HUES6 (cell line): Measurements from ENCODE around the gene PLIN5.

Experiments used
- H3K27ac ChIP-seq: 2 replicates; pipeline ENCODE4 v1.7.0; 2013; ENCODE audit warnings: low read depth, mild to moderate bottlenecking, low read length, inconsistent platforms
- H3K27me3 ChIP-seq: 2 replicates; pipeline ENCODE4 v1.6.1; 2013; ENCODE audit warnings: low read length; ENCODE audit not compliant: control insufficient read depth, insufficient read depth
- H3K36me3 ChIP-seq: 2 replicates; pipeline ENCODE4 v1.6.1; 2013; ENCODE audit warnings: low read length; ENCODE audit not compliant: control insufficient read depth, insufficient read depth
- H3K4me1 ChIP-seq: 2 replicates; pipeline ENCODE4 v1.6.1; 2013; ENCODE audit warnings: low read length; ENCODE audit not compliant: control insufficient read depth, insufficient read depth
- H3K4me3 ChIP-seq: 2 replicates; pipeline ENCODE4 v1.5.1; 2013; ENCODE audit warnings: low read depth, low read length
- H3K9ac ChIP-seq: one replicate; pipeline ENCODE4 v1.6.1; 2013; ENCODE audit warnings: mild to moderate bottlenecking, low read length
- H3K9me3 ChIP-seq: 2 replicates; pipeline ENCODE4 v1.6.1; 2013; ENCODE audit warnings: low read depth, low read length; ENCODE audit not compliant: control insufficient read depth, insufficient read depth

Gene PLIN5

DNA sequence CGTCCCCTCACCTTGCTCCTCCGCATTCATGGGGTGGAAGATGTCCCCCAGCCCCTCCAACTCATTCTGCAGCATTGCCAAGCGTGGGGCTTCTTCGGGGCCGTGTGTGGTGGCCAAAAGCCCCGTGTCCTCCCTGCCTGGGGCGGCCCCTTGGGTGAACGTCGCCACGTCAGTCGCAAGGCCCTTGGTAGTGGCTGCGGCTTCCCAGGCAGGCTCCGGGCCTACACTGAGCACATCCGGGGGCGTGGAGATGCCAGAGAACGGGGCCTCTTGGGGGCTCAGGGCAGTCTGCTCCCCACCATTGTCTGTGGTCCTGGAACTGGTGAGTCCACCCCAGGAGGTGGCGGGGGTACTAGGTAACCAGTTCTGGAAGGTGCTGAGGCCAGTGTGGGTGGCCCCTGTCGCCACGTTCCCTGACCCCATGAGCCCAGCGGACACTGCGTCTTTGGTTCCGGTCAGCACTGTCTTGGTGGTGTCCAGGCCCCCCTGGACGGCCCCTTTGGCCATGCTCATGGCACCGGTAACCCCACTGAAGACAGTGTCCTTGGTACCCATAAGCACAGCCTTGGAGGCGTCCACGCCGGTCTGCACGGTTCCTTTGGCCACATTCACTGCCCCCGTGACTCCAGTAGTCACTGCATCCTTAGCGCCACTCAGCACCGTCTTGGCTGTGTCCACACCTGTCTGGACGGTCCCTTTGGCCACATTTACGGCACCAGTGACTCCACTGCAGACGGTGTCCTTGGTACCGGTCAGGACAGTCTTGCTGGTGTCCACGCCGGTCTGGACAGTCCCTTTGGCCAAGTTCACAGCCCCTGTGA lies 24.4 kb downstream of the PLIN5 start:
- H3K27me3 ChIP-seq: peaks cover 39% of the 10 kb centered on the region
- H3K4me1 ChIP-seq: no peaks in the 10 kb centered on the region
- no peak overlapping the region for H3K27ac ChIP-seq
- no peak overlapping the region for H3K4me3 ChIP-seq
- no peak overlapping the region for H3K9ac ChIP-seq
- no peaks in the 10 kb centered on the region for H3K9me3 ChIP-seq
- peaks cover 9% of the 10 kb centered on the region for H3K36me3 ChIP-seq

DNA sequence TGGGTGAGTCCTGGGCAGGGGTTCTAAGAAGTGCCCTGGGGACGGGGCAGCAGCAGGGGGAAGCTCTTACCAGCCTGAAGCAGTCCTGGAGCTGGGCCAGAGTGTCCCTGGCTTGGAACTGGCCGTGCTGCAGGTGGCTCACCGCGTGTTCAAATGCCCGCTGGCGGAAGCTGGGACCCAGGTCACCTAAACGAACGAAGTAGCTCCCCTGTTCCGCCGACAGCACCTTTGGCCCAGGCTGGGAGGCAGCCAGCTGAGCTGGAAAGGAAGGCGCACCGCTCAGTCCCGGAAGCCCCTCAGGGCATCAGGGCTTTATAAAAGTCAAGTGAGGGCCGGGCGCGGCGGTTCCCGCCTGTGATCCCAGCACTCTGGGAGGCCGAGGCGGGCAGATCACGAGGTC lies 26.3 kb downstream of the PLIN5 start:
- Histone ChIP-seq H3K27ac (no peak overlapping the region), H3K9me3 (no peaks in the 10 kb centered on the region), H3K36me3 (peaks cover 27% of the 10 kb centered on the region), H3K4me3 (no peak overlapping the region), H3K9ac (no peak overlapping the region), H3K27me3 (peaks cover 34% of the 10 kb centered on the region), H3K4me1 (no peaks in the 10 kb centered on the region)

DNA sequence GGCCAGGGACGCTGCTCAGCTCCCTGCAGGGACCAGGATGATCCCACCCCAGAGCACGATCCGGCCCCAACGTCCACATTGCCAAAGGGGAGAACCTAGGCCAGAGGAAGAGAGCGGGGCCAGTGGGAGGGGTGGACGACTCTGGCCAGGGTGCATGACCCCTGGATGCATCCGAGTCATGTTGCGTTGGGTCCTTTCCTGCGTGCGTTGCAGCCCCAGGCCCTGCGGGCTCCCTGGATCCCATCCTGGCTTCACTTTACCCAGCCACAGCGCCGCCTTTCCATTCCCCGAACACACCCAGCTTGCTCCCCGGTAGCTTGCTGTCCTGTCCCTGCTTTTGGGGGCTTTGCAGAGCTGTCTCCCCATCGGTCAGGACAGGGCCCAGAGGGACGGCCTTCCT lies 27.2 kb downstream of the PLIN5 start:
- H3K9ac ChIP-seq: no peak overlapping the region
- H3K4me3 ChIP-seq: no peak overlapping the region
- H3K9me3 ChIP-seq: no peaks in the 10 kb centered on the region
- H3K4me1 ChIP-seq: no peaks in the 10 kb centered on the region
- H3K27me3 ChIP-seq: peaks cover 25% of the 10 kb centered on the region
- no peak overlapping the region for H3K27ac ChIP-seq
- H3K36me3 ChIP-seq: peaks cover 34% of the 10 kb centered on the region

DNA sequence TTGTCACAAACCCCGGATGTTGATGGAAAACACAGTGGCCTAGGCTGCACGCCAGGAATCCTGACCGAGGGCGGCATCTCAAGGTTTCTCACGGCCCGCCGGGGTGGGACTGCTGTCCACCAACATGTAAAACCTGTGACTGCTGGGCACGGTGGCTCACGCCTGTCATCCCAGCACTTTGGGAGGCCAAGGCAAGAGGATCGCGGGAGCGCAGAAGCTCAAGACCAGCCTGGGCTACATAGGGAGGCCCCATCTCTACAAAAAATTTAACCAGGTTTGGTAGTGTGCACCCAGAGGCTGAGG lies 27.9 kb downstream of the PLIN5 start:
- Histone ChIP-seq H3K4me1 (no peaks in the 10 kb centered on the region), H3K36me3 (peaks cover 41% of the 10 kb centered on the region), H3K27ac (no peak overlapping the region), H3K9ac (no peak overlapping the region), H3K27me3 (peaks cover 19% of the 10 kb centered on the region), H3K9me3 (no peaks in the 10 kb centered on the region), H3K4me3 (no peak overlapping the region)

DNA sequence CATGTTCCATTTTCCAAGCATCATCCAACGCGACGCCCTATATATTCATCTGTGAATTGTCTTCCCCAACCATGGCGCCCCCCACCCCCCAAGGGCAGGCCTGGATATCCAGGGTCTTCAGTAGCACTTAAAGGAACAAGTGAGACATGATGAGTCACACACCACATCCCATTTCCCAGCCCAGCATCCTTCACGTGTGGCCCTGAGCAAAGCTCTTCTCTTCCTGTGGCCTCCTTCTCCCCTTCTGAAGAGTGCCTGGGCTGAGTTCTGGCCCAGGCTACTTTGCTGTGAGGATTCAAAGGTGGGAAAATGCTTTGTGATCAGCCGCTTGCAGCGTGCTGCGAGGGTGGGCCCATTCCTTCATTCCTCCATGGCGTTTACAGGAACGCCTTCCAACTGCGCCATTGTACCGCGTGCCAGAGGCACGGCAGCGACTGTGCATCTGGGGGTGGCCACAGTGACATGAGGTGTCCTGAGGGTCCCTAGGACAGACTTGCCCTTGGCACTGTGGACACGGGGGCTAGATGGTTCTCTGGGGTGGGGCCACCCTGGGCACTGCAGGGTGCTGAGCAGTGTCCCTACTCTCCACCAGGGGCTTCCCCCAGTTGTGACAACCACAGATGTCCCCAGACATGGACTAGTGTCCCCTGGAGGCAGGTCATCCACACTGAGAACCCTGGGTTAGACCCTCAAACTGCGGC lies 28.4 kb downstream of the PLIN5 start:
- Histone ChIP-seq H3K4me1 (no peaks in the 10 kb centered on the region), H3K9me3 (no peaks in the 10 kb centered on the region), H3K9ac (peak overlapping the region; percentile 24), H3K27me3 (peaks cover 14% of the 10 kb centered on the region), H3K36me3 (peaks cover 46% of the 10 kb centered on the region), H3K27ac (no peak overlapping the region), H3K4me3 (no peak overlapping the region)

DNA sequence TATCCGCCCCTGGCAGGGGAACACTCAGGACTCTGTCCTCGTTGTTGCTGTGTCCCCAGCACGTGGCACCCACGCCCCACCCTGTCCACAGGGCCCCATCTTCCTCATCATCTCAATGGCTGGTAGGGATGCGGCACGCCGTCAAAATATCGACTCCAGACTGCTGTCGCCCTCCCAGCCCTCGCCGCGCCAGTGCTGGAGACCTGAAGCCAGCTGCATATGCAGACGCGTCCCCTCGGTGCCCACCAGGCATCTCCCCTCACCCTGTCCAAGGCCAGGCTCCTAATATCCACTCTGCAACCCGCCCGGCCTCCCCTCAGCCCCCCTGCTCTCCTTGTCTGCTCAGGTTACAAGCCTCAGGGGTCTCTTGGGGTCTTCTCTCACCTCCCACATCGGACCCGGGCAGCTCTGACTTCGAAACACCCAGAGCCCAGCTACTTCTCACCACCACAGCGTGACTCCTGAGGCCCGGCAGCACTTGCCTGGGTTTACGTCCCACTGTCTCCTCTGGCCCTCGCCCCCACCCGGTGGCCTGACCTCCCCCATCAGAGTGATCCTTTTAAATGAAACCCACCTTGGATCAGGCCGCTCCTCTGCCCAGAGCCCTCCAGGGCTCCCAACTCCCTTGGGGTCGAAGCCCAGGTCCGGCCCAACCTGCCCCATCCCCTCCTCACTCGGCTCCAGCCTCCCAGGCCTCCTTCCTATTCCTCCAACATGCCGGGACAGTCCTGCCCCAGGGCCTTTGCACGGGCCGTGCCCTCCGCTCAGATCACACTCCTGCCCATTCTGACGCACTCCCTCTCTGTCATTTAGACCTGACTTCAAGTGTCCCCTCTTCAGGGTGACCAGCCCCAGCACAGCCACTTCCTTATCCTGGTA lies 29.2 kb downstream of the PLIN5 start:
- no peak overlapping the region for H3K9ac ChIP-seq
- H3K9me3 ChIP-seq: no peaks in the 10 kb centered on the region
- H3K4me1 ChIP-seq: no peaks in the 10 kb centered on the region
- no peak overlapping the region for H3K4me3 ChIP-seq
- H3K27ac ChIP-seq: no peak overlapping the region
- peaks cover 6% of the 10 kb centered on the region for H3K27me3 ChIP-seq
- H3K36me3 ChIP-seq: peaks cover 54% of the 10 kb centered on the region

DNA sequence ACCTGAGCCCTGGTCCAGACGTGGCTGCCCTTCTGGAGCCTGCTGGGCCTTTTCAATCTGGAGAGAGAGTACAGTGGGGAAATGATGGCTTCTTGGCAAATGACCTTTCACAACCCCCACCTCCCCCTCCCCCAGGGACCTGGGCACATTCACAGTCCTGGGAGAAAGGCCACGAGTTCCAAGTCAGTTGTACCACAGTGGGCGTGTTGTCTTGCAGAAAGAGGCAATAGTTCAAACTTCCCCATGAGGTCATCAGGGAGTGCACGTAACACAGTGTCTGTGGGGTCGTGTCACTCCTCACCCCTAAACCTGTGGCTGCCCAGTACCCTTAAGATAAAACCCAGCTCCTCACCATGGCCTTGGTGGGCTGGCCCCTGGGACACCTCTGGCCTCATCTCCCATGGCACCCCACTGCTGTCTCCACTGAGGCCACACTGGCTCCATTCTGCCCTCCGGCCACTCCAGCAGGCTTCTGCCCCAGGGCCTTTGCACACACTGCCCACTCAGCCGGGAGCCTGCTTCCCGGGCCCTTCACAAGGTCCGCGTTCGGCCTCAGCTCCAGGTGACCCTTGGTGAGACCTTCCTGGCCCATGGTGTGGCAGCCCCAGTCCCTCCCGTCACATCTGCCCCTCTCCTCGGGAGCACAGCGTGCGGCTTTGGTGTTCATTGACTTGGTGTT lies 30.0 kb downstream of the PLIN5 start:
- Histone ChIP-seq H3K27me3 (no peaks in the 10 kb centered on the region), H3K4me3 (no peak overlapping the region), H3K9me3 (no peaks in the 10 kb centered on the region), H3K36me3 (peaks cover 61% of the 10 kb centered on the region), H3K27ac (no peak overlapping the region), H3K4me1 (no peaks in the 10 kb centered on the region), H3K9ac (no peak overlapping the region)

DNA sequence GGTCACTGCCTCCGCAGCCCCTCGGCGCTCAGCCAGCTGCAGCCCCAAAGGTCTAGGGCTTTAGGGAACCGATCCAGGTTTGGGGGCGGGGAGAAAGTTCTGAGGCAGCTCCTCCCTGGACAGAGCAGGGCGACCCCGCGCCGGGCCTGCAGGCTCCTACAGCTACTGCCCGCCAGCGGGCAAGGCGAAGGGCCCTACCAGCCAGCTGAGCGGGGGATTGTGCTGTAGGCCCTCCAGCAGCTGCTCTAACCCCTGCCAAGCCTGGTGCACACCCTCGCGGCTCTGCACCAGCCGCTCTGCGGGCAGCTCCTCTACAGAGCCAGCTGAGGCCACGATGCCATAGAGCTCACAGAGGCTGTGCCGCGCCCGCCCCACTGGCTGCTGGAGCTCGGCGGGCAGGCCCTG lies 30.7 kb downstream of the PLIN5 start:
- H3K36me3 ChIP-seq: peaks cover 67% of the 10 kb centered on the region
- no peak overlapping the region for H3K27ac ChIP-seq
- H3K9me3 ChIP-seq: no peaks in the 10 kb centered on the region
- no peak overlapping the region for H3K9ac ChIP-seq
- H3K4me1 ChIP-seq: no peaks in the 10 kb centered on the region
- H3K4me3 ChIP-seq: no peak overlapping the region
- no peaks in the 10 kb centered on the region for H3K27me3 ChIP-seq

DNA sequence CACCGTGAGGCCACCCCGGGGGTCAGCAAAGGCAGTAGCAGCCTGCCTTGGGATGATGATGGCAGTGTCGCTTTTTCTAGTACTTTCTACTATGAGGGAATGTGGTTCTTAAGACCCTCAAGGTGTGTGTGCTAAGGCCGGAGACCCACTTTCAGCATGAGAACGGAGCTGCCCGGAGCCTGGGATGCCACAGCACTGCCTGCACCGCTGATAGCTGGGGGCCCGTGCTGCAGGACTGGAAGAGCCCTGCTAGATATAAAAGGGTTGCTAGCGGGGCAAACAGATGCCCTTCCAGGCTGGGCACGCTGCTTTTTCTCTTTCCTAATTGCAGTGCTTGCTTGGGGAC lies 31.2 kb downstream of the PLIN5 start:
- H3K36me3 ChIP-seq: peaks cover 70% of the 10 kb centered on the region
- no peak overlapping the region for H3K27ac ChIP-seq
- no peaks in the 10 kb centered on the region for H3K4me1 ChIP-seq

DNA sequence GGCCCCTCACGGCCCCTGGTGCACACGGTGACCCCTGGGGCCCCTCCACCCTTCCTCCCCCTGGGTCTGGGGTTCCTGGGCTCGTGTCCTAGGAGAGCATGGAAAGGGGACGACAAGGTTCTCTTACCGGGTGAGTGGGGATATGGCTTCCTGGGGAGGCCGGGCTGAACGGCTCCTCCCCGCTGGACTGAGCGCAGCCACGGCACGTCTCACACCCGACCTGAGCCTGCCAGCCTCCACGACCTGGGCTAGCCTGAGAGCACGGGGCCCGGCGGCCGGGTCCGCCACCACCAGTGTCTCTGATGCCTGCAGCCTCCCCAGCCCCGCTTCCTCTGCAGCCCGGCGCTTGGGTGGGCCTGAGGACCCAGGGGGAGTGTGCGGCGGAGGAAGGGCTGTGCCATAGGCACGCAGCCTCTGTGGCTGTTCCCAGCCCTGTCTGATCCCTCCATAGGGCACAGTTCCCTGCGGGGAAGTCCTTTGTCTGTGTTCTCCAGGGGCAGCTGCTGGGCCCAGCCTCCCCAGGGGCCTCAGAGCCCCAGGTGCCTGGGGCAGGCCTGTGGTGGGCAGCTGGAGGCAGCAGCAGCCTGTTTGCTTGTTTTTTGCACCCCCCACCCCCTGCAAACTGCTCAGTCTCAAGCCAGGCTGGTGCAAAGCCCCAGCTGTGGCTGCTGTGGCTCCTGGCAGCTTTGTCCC lies 31.7 kb downstream of the PLIN5 start:
- H3K27ac ChIP-seq: no peak overlapping the region
- H3K4me1 ChIP-seq: no peaks in the 10 kb centered on the region
- H3K4me3 ChIP-seq: no peak overlapping the region
- peaks cover 75% of the 10 kb centered on the region for H3K36me3 ChIP-seq
- no peaks in the 10 kb centered on the region for H3K9me3 ChIP-seq
- no peak overlapping the region for H3K9ac ChIP-seq
- no peaks in the 10 kb centered on the region for H3K27me3 ChIP-seq

More for the DNA sequence above, 31.2 kb downstream of the PLIN5 start:
- Histone ChIP-seq H3K27me3 (no peaks in the 10 kb centered on the region), H3K4me3 (no peak overlapping the region), H3K9me3 (no peaks in the 10 kb centered on the region), H3K9ac (no peak overlapping the region)
